ENCODE data around the gene GSX1.

GRCh38 chr13:27751953-27752532 is 40.2 kb upstream of the GSX1 start:
- no peak for TF ChIP-seq CTCF (conservative IDR thresholded peaks at IDR 0.05 in 1 of 2, IDR thresholded peaks at IDR 0.05 in 1 of 2; ENCODE audit: low read depth in 1 of 2, low read length in 2 of 2)
- TF ChIP-seq EZH2 (IDR thresholded peaks at IDR 0.05; ENCODE audit: low read length, missing control alignments) = no peak
